ENCODE measurements around the gene MACROD2.
A peak's percentile ranks its signal among the peaks of the same experiment; 100 is the strongest.

MACROD2 gene

DNA sequence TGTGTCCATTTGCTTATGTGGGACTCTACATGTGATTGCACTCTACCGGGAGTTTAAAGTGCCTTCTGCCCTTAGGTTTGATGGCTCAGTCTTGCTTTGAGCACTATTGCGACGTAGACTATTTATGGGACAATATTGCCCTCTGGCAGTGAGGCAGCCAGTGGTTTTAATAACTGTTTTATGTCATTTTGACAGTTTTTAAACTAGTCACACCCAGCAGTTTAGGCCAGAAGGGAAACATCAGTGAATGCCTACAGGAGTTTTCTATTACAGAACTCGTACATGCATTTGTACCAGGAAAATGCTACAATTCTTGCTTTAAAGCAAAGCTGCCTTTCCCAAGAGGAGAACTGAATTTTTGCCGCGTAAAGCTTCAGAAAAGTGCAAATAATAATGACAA lies 1764.3 kb downstream of the MACROD2 start:
- TF ChIP-seq ZFP30 (CRISPR knock-in tag; IDR thresholded peaks at IDR 0.05) (no peak), ESRRG (CRISPR knock-in tag; IDR thresholded peaks at IDR 0.05) (no peak), BACH2 (CRISPR knock-in tag; IDR thresholded peaks at IDR 0.05; ENCODE audit: borderline replicate concordance) (no peak), TCF4 (CRISPR knock-in tag; IDR thresholded peaks at IDR 0.05; ENCODE audit: borderline replicate concordance) (no peak), PPARA (CRISPR knock-in tag; IDR thresholded peaks at IDR 0.05; ENCODE audit: borderline replicate concordance) (no peak)
- peak; percentile 72 for ATAC-seq

DNA sequence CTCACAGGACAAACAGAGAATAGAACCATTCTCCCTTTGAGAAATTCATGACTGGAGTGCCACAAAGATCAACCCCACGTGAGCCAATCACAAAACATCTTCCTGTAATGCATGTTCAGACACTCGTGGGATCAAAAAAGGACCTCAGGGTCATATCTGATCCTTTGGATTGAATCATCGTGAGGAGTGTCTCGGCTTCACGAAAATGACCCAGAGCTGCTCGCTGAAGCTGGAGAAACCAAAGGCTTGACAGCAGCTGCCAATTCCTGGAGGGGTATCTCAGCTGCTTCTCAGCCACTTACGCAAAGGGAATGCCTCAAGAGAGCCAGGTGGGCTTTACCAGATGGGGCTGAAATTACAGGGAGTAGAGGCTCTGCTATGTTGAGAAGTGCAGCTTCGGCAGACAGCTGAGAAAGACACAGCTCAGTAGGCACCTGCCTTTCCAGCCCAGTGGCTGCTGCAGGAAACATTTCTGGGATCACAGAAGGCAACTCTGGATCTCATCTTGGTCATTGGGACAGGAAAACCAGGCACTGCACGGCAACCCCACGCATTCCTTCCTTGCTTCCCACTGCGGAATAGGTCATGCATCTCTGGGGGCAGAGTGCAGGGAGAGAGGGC lies 1764.8 kb downstream of the MACROD2 start:
- ATAC-seq = no peak

DNA sequence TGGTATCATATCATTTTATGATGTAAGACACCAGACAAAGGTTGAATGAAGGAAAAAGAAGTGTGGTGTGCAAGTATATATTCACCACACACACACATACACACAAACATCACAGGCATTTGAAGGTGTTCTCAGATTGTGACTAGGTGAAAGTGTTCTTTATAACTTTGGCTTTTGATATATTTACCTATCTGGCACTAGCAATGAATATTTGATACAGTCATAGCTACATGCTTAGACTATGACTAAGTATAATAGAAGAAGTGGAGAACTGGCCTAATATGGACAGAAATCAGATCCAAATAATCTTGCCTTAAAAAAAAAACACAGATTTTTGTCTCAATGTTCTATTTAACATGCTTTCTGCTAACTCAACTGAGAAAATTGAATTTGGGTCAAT lies 1768.0 kb downstream of the MACROD2 start:
- TF ChIP-seq TCF4 (CRISPR knock-in tag; IDR thresholded peaks at IDR 0.05; ENCODE audit: borderline replicate concordance) = no peak
- no peak for ATAC-seq

More for the DNA sequence above, 1764.8 kb downstream of the MACROD2 start:
- TF ChIP-seq ARNTL (CRISPR knock-in tag; IDR thresholded peaks at IDR 0.05; ENCODE audit: borderline replicate concordance, low read depth) (no peak), SNAI2 (CRISPR knock-in tag; IDR thresholded peaks at IDR 0.05) (no peak), BACH2 (CRISPR knock-in tag; IDR thresholded peaks at IDR 0.05; ENCODE audit: borderline replicate concordance) (no peak), OSR1 (CRISPR knock-in tag; IDR thresholded peaks at IDR 0.05) (no peak), PPARA (CRISPR knock-in tag; IDR thresholded peaks at IDR 0.05; ENCODE audit: borderline replicate concordance) (no peak), GLIS3 (CRISPR knock-in tag; IDR thresholded peaks at IDR 0.05) (no peak), ISL1 (CRISPR knock-in tag; IDR thresholded peaks at IDR 0.05) (no peak)
- TF ChIP-seq, protein P1, sequence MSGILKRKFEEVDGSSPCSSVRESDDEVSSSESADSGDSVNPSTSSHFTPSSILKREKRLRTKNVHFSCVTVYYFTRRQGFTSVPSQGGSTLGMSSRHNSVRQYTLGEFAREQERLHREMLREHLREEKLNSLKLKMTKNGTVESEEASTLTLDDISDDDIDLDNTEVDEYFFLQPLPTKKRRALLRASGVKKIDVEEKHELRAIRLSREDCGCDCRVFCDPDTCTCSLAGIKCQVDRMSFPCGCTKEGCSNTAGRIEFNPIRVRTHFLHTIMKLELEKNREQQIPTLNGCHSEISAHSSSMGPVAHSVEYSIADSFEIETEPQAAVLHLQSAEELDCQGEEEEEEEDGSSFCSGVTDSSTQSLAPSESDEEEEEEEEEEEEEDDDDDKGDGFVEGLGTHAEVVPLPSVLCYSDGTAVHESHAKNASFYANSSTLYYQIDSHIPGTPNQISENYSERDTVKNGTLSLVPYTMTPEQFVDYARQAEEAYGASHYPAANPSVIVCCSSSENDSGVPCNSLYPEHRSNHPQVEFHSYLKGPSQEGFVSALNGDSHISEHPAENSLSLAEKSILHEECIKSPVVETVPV (CRISPR knock-in tag; IDR thresholded peaks at IDR 0.05) = no peak
- TF ChIP-seq, protein P2, sequence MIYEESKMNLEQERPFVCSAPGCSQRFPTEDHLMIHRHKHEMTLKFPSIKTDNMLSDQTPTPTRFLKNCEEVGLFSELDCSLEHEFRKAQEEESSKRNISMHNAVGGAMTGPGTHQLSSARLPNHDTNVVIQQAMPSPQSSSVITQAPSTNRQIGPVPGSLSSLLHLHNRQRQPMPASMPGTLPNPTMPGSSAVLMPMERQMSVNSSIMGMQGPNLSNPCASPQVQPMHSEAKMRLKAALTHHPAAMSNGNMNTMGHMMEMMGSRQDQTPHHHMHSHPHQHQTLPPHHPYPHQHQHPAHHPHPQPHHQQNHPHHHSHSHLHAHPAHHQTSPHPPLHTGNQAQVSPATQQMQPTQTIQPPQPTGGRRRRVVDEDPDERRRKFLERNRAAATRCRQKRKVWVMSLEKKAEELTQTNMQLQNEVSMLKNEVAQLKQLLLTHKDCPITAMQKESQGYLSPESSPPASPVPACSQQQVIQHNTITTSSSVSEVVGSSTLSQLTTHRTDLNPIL (CRISPR knock-in tag; IDR thresholded peaks at IDR 0.05; ENCODE audit: low read depth) = no peak

DNA sequence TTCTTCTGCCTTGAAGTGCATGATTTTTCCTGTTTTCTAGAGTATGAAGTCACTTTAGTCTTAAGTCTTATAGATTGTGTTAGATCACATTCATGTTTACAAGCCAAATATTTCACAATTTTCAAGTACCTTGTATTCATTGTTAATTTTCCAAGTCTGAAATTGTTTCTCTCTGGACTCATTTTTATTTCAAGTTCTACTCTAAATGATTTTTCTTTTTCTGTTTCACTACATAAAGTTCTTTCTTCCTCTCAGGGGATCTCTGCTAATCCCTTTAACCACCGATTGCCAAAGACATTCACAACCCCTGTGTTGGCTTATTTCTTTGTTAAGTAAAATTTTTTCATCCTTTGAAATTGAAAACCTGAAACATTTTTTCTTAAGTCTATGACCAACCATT lies 1772.3 kb downstream of the MACROD2 start:
- TF ChIP-seq GLIS3 (CRISPR knock-in tag; IDR thresholded peaks at IDR 0.05) (no peak), OSR1 (CRISPR knock-in tag; IDR thresholded peaks at IDR 0.05) (no peak), TOX (CRISPR knock-in tag; IDR thresholded peaks at IDR 0.05; ENCODE audit: borderline replicate concordance) (no peak)
- no peak for ATAC-seq

DNA sequence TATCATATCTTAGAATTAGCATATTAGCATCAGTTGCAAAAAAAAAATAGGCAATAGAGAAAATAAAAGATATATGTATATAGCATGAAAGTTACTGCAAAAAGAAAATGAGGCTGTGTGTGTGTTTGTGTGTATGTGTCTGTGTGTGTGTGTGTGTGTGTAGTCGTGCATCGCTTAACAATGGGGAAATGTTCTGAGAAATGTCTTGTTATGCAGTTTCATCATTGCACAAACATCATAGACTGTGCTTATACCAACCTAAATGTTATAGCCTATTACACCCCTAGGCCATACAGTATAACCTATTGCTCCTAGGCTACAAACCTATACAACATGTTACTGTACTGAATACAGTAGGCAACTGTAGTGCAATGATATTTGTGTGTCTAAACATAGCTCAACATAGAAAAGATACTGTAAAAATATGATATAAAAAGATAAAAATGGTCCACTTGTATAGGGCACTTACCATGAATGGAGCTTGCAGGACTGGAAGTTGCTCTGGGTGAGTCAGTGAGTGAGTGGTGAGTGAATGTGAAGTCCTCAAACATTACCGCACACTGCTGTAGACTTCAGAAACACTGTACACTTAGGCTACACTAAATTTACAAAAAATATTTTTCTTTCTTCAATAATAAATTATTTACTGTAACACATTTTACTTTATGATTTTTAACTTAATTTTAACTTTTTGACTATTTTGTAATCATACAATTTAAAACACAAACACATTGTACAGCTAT lies 1772.9 kb downstream of the MACROD2 start:
- ATAC-seq = no peak
- TF ChIP-seq ZC3H10 (CRISPR knock-in tag; IDR thresholded peaks at IDR 0.05) (no peak), OSR1 (CRISPR knock-in tag; IDR thresholded peaks at IDR 0.05) (no peak), ZNF565 (CRISPR knock-in tag; conservative IDR thresholded peaks at IDR 0.05; ENCODE audit: low read depth) (no peak), TOX (CRISPR knock-in tag; IDR thresholded peaks at IDR 0.05; ENCODE audit: borderline replicate concordance) (no peak), RARB (CRISPR knock-in tag; IDR thresholded peaks at IDR 0.05) (no peak), ZNF8 (CRISPR knock-in tag; IDR thresholded peaks at IDR 0.05) (no peak), SNAI2 (CRISPR knock-in tag; IDR thresholded peaks at IDR 0.05) (no peak), PPARA (CRISPR knock-in tag; IDR thresholded peaks at IDR 0.05; ENCODE audit: borderline replicate concordance) (no peak), ZFP3 (CRISPR knock-in tag; IDR thresholded peaks at IDR 0.05) (no peak), BACH2 (CRISPR knock-in tag; IDR thresholded peaks at IDR 0.05; ENCODE audit: borderline replicate concordance) (no peak), ZFP30 (CRISPR knock-in tag; IDR thresholded peaks at IDR 0.05) (no peak), GLIS3 (CRISPR knock-in tag; IDR thresholded peaks at IDR 0.05) (no peak)
- TF ChIP-seq, protein P2 (CRISPR knock-in tag; IDR thresholded peaks at IDR 0.05; ENCODE audit: low read depth) = no peak
- TF ChIP-seq, protein P3, sequence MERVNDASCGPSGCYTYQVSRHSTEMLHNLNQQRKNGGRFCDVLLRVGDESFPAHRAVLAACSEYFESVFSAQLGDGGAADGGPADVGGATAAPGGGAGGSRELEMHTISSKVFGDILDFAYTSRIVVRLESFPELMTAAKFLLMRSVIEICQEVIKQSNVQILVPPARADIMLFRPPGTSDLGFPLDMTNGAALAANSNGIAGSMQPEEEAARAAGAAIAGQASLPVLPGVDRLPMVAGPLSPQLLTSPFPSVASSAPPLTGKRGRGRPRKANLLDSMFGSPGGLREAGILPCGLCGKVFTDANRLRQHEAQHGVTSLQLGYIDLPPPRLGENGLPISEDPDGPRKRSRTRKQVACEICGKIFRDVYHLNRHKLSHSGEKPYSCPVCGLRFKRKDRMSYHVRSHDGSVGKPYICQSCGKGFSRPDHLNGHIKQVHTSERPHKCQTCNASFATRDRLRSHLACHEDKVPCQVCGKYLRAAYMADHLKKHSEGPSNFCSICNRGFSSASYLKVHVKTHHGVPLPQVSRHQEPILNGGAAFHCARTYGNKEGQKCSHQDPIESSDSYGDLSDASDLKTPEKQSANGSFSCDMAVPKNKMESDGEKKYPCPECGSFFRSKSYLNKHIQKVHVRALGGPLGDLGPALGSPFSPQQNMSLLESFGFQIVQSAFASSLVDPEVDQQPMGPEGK (CRISPR knock-in tag; IDR thresholded peaks at IDR 0.05; ENCODE audit: borderline replicate concordance) = no peak
- TF ChIP-seq, protein P4, sequence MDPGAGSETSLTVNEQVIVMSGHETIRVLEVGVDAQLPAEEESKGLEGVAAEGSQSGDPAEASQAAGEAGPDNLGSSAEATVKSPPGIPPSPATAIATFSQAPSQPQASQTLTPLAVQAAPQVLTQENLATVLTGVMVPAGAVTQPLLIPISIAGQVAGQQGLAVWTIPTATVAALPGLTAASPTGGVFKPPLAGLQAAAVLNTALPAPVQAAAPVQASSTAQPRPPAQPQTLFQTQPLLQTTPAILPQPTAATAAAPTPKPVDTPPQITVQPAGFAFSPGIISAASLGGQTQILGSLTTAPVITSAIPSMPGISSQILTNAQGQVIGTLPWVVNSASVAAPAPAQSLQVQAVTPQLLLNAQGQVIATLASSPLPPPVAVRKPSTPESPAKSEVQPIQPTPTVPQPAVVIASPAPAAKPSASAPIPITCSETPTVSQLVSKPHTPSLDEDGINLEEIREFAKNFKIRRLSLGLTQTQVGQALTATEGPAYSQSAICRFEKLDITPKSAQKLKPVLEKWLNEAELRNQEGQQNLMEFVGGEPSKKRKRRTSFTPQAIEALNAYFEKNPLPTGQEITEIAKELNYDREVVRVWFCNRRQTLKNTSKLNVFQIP (CRISPR knock-in tag; IDR thresholded peaks at IDR 0.05; ENCODE audit: borderline replicate concordance, low read depth) = no peak
